ENCODE measurements around the gene KCNB1. TPM values are rescaled to one million over a fixed set of nuclear protein-coding genes. Genes with fewer than 3 reads are reported as not detected.

KCNB1 gene
- total and polyA plus RNA-seq, 2 of the 4 experiments (the other 2 are of a cell fraction) = 0.05 TPM; not detected in 1

GRCh38 chr20:49409302-49409974 lies 73.0 kb downstream of the KCNB1 start:
- Histone ChIP-seq H3K4me1 (ENCODE audit: control insufficient read depth, insufficient read depth, low read length) (no peaks in the 10 kb centered on the region), H2AK5ac (ENCODE audit: low read depth, low read length) (no peak overlapping the region), H4K20me1 (ENCODE audit: insufficient read depth, low read length) (no peaks in the 10 kb centered on the region), H3K9me3 (ENCODE audit: control insufficient read depth, insufficient read depth, low read length) (no peaks in the 10 kb centered on the region), H2BK20ac (ENCODE audit: low read depth, low read length) (no peak overlapping the region), H3K36me3 (ENCODE audit: control insufficient read depth, insufficient read depth, low read length) (no peaks in the 10 kb centered on the region), H2AK9ac (replicated peaks; ENCODE audit: low read depth, low read length, poor library complexity) (no peak overlapping the region), H2BK120ac (ENCODE audit: low read depth, low read length) (no peak overlapping the region), H3K14ac (replicated peaks; ENCODE audit: low read depth, low read length) (no peak overlapping the region), H3K9me1 (ENCODE audit: insufficient read depth, low read length) (no peaks in the 10 kb centered on the region), H3K4me3 (ENCODE audit: insufficient read depth, low read depth, low read length) (no peak overlapping the region), H3K4ac (ENCODE audit: low read depth, low read length) (no peak overlapping the region), H4K91ac (ENCODE audit: insufficient read depth, low read depth, low read length) (no peak overlapping the region), H3K27me3 (ENCODE audit: control insufficient read depth, insufficient read depth, low read length) (peaks cover 69% of the 10 kb centered on the region), H2BK15ac (ENCODE audit: low read depth, low read length) (no peak overlapping the region), H3K56ac (ENCODE audit: extremely low read depth, insufficient read depth, low read length) (no peak overlapping the region), H3K79me1 (ENCODE audit: low read depth in 1 of 2, low read length in 2 of 2) (no peaks in the 10 kb centered on the region), H2AFZ (replicated peaks; ENCODE audit: low read length, poor library complexity) (no peak overlapping the region), H3K9ac (ENCODE audit: low read depth, low read length) (no peak overlapping the region), H3K27ac (ENCODE audit: insufficient read depth, low read length) (no peak overlapping the region), H4K5ac (ENCODE audit: low read depth, low read length) (no peak overlapping the region), H3K23ac (ENCODE audit: low read depth, low read length) (no peak overlapping the region), H3K4me2 (ENCODE audit: low read depth, low read length) (no peak overlapping the region), H4K8ac (ENCODE audit: low read depth in 2 of 2, low read length in 2 of 2) (no peak overlapping the region), H2BK5ac (ENCODE audit: low read depth, low read length, poor library complexity, severe bottlenecking) (no peak overlapping the region), H3K18ac (ENCODE audit: low read depth, low read length) (no peak overlapping the region)
- in situ Hi-C loops (cut with MboI; ENCODE audit: low sequenced_read_pairs) = no loop called here
- DNase-seq (no peak), ATAC-seq (ENCODE audit: low read depth) (no peak)
- no TSS peak for BruUV-seq (replicated peaks)
- dilution Hi-C loops (cut with HindIII; ENCODE audit: low sequenced_read_pairs, unreplicated experiment) = no loop called here
- intact Hi-C loops (cut with micrococcal nuclease) = no loop called here
- WGBS, 2 experiments (ENCODE audit: extremely low coverage in 2 of 2, insufficient read length in 1 of 2) = 76% methylated on average over 12 of the region's 13 CpGs; no CpG with 5 or more reads in 1 of the 2 experiments
- TF ChIP-seq RCOR1 (IDR thresholded peaks at IDR 0.05; ENCODE audit: insufficient replicate concordance, low read length) (no peak), BHLHE40 (IDR thresholded peaks at IDR 0.05; ENCODE audit: low read depth, low read length) (no peak), POLR2A (IDR thresholded peaks at IDR 0.05; ENCODE audit: low read depth, low read length) (no peak), USF2 (IDR thresholded peaks at IDR 0.05; ENCODE audit: low read depth, low read length) (no peak), CHD1 (IDR thresholded peaks at IDR 0.05; ENCODE audit: low read depth, low read length) (no peak), FOS (IDR thresholded peaks at IDR 0.05; ENCODE audit: low read depth, low read length) (no peak), RAD21 (IDR thresholded peaks at IDR 0.05; ENCODE audit: low read length) (no peak), MAFK (IDR thresholded peaks at IDR 0.05; ENCODE audit: low read depth, low read length) (no peak), MAZ (IDR thresholded peaks at IDR 0.05; ENCODE audit: borderline replicate concordance, low read depth, low read length) (no peak), CEBPB (IDR thresholded peaks at IDR 0.05; ENCODE audit: low read depth, low read length) (no peak), RFX5 (IDR thresholded peaks at IDR 0.05; ENCODE audit: low read depth, low read length) (no peak), ELK1 (IDR thresholded peaks at IDR 0.05; ENCODE audit: borderline replicate concordance, low read depth, low read length) (no peak), NFE2L2 (IDR thresholded peaks at IDR 0.05; ENCODE audit: low read depth, low read length) (no peak), MXI1 (IDR thresholded peaks at IDR 0.05; ENCODE audit: borderline replicate concordance, low read depth, low read length) (no peak), SMC3 (IDR thresholded peaks at IDR 0.05; ENCODE audit: low read depth, low read length) (no peak), CTCF (conservative IDR thresholded peaks at IDR 0.05; ENCODE audit: low read depth, low read length) (no peak)
- ChIA-PET CTCF (no interaction called here), POLR2A (ENCODE audit: unreplicated experiment) (no interaction called here)

Measured in IMR-90 (cell line).